GM18498 (cell line): ENCODE measurements around the gene SCGB1D4.
A peak's percentile ranks its signal among the peaks of the same experiment; 100 is the strongest.
"Not testable (repeated sequence)": the region's sequence is repeated elsewhere in the genome, so short reads cannot be mapped to it uniquely, and the experiment has no call there.

Source experiments
- ATAC-seq: cut with Tn5 transposase; IDR thresholded peaks from one replicate; pipeline ENCODE4 v1.9.1; 2021; ENCODE audit warnings: mild to moderate bottlenecking, moderate library complexity; ENCODE audit not compliant: unreplicated experiment

The SCGB1D4 gene, protein sequence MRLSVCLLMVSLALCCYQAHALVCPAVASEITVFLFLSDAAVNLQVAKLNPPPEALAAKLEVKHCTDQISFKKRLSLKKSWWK

DNA sequence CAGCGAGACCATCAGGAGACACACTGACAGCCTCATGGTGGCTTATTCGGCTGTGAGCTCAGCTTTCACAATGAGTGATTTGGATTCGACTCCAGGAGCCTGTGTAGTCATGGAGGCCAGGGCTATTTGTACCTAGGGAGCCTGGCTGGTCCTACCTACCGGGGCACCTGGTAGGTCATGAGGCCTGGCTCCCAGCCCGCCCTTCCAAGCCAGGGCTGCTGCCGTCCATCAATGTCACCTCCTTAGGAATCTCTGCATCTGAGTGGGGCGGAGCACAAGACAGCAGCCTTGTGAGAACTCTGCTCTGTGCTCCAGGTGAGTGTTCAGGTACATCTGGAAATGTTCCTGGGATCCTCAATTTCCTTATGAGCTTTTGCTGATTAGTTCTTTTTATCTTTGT lies at the start of gene SCGB1D4:
Gene SCGB1D4, minus strand, starts transcription at position 101 of the 400 bp plus-strand sequence. Its CDS starts 65 bp downstream, at position 36.
- ATAC-seq = no peak

DNA sequence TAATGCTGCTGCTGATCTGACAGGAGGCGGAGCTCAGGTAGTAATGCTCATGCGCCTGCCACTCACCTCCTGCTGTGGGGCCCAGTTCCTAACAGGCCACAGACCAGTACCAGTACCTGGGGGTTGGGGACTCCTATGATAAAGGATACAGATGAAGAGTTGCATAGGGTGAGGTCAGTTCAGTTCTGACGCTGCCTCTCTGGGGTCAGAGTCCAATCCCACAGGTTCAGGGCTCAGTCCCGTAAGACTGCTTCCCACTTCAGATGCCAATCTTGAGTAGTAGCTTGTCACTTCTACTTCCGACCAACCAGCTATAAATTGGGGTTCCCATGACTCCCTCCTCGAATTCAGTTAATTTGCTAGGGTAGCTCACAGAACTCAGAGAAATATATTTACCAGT lies 47.0 kb upstream of the SCGB1D4 start:
- ATAC-seq = no peak

DNA sequence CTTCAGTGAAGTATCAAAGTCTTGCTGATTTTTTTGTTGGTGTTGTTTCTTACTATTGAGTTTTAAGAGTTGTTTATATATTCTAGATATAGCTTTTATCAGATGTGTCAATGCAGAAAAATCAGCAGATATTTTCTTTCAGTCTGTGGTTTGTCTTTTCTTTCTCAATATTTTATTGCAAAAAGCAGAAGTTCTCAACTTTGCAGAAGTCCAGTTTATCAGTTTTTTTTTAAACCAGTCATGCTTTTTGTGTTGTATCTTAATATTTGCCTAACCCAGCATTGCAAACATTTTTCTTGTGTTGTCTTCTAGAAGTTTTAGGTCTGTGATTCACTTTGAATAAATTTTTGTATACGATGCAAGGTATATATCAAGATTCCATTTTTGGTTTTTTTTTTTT lies 45.3 kb upstream of the SCGB1D4 start:
- no peak for ATAC-seq

DNA sequence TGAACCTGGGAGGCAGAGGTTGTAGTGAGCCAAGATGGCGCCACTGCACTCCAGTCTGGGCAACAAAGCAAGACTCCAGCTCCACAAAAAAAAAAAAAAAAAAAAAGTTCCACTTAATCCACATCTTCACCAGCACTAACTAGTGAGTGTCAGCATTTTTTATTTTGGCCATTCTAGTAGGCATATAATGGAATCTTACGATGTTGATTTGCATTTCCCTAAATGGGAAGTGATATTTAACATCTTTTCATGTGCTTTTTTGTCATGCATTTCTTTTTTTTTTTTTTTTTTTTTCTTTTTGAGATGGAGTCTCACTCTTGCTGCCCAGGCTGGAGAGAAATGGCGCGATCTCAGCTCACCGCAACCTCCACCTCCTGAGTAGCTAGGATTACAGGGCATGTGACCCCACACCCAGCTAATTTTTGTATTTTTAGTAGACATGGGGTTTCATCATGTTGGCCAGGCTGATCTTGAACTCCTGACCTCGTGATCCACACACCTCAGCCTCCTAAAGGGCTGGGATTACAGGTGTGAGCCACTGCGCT lies 44.8 kb upstream of the SCGB1D4 start:
- ATAC-seq = not testable (repeated sequence)

DNA sequence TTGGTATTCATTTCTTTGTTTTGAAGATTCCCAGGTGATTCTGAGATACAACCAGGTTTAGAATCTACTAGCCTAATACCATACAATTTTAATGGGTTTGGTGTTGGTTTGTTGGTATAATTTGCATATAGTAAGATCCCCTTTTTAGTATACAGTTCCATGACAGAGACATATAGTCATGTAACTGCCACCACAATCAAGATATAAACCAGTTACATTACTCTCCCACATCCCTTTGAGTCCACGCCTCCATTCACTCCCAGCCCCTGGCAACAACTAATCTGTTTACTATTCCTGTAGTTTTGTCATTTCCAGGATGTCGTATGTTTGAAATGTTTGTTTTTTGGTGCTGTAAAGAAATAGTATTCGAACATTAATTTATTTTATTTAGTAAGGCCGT lies 42.7 kb upstream of the SCGB1D4 start:
- no peak for ATAC-seq

DNA sequence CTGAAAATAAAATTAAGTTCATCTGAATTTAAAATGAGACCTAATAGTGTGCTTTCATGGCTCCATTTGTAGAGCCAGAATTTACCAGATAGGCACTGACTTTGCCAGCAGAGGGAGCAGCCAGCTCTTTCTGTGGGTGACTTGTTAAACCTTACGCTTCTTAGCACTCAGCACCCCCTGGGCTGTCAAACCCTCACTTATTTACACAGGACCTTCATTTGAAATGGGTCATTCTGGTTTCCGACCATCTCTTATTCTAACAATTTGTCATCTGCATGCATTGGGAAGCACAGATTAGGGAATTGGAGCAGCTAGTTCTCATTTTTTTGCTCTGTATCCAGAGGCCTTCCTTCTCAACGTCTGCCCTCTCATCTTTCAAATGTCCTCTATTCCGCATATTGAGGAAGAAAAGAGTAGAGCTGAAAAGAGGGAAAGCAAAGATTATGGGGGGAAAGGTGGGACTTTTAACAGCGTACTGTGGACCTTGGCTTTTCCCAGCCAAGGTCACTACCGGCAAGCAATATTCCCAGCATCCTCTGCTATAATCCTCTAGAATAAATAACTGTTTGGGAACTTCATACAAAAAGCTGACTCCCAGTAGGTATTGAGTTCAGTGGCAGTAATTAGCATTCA lies 41.5 kb upstream of the SCGB1D4 start:
- ATAC-seq = no peak

DNA sequence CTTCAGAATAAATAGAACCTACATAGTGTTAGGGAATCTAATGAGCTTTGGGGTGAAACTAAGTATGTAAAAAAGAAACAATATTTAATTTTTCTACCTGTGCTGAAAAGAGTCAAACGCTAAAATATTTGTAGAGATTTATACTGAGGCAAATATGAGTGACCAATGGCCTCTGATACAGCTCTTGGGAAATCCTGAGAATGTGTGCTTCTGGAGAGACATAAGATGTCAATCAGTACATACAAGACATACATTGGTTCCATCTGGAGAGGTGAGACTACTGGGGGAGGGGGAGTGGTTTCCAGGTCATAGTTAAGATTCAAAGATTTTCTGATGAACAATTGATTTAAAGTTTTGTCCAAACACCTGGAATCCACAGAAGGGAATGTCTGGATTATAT lies 39.3 kb upstream of the SCGB1D4 start:
- ATAC-seq = no peak

DNA sequence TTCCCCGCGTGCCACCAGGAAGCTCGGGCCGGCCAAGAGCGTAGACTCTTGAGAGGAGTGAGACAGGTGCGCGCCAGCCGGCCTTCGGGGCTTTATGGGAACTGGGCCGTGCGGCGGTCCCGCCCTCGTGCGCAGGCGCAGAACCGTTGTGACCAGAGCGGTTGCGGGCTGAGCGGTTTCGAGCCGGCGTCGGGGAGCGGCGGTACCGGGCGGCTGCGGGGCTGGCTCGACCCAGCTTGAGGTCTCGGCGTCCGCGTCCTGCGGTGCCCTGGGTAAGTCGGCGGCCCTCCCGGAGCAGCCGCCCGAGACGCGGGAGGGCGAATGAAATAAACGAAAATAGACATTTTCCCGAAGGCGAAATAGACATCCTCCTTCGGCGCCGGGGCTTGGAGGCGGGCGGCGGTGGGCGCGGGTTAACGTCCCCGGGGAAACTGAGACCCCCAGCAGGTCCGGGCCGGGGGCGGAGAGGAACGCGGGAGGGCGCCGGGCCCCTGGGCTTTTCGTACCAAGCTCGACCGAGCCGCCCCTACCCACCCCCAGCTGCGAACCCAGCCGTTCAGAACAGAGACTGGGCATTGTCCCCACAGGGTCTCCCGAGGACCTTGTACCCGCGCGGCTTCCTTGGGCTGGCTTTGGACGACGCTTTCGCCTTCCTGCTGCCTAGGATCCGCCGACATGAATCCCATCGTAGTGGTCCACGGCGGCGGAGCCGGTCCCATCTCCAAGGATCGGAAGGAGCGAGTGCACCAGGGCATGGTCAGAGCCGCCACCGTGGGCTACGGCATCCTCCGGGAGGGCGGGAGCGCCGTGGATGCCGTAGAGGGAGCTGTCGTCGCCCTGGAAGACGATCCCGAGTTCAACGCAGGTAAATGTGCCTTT lies 38.7 kb upstream of the SCGB1D4 start, which contains the start of gene ASRGL1:
Gene ASRGL1, plus strand, starts transcription at position 146 of the 879 bp plus-strand sequence. Its CDS starts 530 bp downstream, at position 676.
- peak; percentile 52 for ATAC-seq

DNA sequence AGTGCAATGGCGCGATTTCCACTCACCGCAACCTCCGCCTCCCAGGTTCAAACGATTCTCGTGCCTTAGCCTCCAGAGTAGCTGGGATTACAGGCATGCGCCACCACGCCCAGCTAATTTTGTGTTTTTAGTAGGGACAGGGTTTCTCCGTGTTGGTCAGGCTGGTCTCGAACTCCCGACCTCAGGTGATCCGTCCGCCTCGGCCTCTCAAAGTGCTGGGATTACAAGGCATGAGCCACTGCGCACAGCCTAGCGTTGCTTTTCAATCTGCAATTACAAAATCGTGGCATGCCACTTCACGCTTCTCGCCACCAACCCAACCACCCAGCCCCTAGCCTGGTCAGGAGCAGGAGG lies 38.1 kb upstream of the SCGB1D4 start:
- not testable (repeated sequence) for ATAC-seq

DNA sequence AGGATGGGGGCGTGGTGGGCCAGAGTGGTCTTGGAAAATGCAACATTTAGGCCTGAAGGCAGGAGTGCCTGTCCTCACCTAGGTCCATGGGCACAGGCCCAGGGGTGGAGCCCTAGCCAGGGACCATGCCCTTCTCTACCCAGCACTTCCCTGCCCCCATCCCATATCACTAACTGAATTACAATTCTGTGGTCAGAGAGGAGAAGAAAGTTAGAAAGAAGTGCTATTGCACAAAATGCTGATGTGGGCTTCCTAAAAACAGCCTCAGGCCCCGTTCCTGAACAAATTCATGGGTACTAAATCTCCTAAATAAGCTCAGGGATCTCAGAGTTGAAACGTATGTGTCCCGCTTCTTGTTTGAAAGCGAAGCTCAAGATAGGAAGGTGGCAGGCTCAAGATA lies 34.9 kb upstream of the SCGB1D4 start:
- no peak for ATAC-seq

DNA sequence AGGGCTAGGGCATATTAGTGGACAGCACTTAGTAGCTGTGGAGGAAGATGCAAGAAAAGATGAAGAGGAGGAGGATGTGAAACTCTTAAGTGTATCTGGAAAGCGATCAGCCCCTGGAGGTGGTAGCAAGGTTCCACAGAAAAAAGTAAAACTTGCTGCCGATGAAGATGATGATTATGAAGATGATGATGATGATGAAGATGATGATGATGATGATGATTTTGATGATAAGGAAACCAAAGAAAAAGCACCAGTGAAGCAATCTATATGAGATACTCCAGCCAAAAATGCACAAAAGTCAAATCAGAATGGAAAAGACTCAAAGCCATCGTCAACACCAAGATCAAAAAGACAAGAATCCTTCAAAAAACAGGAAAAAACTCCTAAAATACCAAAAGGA lies 32.4 kb upstream of the SCGB1D4 start:
- ATAC-seq = not testable (repeated sequence)

DNA sequence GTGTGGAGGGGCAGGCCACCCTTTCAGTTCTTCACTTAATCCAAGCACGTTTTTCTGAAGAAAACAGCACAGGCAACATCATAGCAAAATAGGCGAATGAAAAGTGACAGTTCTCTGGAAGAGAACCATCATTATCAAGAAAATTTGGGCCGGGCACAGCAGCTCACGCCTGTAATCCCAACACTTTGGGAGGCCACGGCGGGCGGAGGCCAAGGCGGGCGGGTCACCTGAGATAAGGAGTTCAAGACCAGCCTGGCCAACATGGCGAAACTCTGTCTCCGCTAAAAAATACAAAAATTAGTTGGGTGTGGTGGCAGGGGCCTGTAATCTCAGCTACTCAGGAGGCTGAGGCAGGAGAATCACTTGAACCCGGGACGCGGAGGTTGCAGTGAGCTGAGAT lies 28.7 kb upstream of the SCGB1D4 start:
- not testable (repeated sequence) for ATAC-seq

DNA sequence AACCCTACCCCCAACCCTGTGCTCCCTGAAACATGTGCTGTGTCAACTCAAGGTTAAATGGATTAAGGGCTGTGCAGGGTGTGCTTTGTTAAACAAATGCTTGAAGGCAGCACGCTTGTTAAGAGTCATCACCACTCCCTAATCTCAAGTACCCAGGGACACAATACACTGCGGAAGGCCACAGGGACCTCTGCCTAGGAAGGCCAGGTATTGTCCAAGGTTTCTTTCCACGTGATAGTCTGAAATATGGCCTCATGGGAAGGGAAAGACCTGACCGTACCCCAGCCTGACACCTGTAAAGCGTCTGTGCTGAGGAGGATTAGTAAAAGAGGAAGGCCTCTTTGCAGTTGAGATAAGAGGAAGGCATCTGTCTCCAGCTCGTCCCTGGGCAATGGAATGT lies 27.8 kb upstream of the SCGB1D4 start:
- not testable (repeated sequence) for ATAC-seq

DNA sequence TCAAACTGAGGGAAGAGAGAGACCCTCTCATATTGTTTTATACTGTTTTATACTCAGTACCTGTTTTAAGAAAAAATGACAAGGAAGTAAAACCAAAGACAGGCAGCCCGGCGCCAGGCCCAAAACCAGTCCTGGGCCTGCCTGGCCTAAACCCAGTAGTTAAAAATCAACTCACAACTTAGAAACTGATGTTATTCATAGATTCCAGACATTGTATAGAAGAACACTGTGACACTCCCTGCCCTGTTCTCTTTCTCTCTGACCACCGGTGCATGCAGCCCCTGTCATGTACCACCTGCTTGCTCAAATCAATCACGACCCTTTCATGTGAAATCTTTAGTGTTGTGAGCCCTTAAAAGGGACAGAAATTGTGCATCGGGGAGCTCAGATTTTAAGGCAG lies 26.9 kb upstream of the SCGB1D4 start:
- not testable (repeated sequence) for ATAC-seq

DNA sequence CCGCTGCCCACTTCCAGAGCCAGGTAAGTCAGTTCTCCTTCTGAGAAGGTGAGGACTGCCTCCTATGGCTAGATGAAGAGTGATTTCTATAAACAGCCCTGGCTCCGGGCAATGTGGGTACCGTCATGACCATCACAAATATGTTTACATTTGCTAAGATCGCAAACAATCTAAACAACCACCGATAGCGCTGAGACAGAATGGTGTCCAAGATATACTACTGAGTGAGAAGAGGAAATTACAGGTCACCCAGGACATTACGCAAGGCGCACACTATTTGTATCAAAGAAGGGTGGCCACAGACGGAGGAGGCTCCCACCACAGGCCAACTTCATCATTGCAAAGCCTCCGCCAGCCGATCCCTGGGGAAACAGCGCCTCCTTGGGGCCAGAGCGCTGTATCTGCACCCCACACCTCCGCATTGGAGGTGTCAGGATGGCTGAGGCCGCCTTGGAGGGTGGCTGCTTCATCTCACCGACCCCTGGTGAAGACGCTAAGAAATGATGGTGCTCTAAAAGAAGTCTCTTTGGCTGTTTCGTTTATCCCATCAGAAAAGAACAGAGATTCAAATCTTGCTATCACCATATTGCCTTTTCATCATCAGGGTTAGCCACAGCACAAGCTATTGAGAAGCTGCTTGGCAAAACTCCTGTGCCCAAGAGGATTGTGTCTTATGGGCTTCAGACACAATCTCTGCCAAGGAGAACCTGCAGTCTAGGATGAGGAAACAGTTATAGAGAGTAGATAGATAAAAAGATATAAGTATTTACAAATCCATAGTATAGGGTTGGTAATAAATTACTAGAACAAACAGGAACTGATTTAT lies 26.1 kb upstream of the SCGB1D4 start:
- ATAC-seq = peak; percentile 75

DNA sequence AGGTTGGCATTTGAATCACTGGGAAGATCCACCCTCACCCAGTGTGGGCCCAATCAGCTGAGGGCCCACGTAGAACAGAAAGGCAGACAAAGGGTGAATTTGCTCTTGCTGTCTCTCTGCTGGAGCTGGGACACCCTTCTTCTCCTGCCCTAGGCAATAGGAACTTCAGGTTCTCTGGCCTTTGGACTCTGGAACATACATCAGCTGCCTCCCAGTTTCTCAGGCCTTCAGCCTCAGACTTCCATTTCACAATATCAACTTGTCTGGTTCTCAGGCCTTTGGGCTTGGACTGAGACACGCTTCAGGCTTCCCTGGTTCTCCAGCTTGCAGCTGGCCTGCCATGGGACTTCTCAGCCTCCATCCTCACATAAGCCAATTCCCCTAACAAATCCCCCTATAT lies 23.6 kb upstream of the SCGB1D4 start:
- no peak for ATAC-seq

DNA sequence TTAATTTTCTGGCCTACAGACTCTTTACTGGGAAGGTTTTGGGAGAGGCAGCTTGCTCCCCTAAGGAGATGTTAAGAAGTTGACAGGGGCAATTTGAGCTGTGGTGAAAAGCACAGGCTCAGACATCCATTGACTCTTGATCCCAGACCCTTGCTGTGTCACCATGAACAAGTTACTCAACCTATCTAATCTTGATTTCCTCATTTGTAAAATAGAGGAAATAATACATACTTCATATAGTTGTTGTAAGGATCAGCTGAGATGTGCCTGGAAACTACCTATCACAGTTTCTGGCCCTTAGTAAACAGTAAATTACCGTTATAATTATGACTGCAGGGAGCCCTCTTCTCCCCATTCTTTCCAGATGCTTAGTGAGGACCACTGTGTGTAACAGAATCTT lies 16.6 kb upstream of the SCGB1D4 start:
- ATAC-seq = no peak

DNA sequence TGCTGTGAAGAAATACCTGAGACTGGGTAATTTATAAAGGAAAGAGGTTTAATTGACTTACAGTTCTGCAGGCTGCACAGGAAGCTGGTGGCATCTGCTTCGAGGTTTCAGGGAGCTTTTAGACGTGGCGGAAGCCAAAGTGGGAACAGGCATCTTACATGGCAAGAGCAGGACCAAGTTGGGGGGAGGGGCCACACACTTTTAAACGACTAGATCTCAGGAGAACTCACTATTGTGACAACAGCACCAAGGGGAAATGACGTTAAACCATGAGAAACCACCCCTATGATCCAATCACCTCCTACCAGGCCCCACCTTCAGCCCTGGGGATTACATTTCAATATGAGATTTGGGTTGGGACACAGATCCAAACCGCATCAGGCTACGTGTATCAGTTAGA lies 11.1 kb upstream of the SCGB1D4 start:
- no peak for ATAC-seq

DNA sequence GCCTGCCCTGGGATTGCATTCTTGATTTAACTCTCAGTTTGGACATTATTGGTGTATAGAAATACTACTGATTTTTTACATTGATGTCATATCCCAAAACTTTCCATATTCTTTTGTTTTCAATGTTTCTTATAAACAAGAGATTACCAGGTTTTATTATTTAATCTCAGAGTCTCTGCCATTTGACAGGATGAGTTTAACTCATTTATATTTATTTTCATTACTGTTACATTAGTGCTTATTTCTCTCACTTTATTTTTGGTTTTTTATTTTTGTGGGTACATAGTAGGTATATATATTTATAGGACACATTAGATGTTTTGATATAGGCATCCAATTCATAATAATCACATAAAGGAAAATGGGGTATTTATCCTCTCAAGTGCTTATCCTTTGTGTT lies 9.1 kb upstream of the SCGB1D4 start:
- ATAC-seq = no peak

DNA sequence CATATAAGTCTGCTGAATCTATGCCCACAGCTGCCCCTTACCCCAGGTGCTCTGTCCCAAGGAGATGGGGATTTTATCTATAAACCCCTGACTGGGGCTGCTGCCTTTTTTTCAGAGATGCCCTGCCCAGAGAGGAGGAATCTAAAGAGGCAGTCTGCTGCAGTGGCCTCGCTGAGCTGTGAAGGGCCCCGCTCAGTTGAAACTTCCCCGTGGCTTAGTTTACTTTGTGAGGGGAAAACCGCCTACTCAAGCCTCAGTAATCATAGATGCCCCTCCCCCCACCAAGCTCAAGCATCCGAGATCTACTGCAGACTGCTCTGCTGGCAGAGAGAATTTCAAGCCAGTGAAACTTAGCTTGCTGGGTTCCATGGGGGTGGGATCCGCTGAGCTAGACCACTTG lies 7.4 kb upstream of the SCGB1D4 start:
- ATAC-seq = no peak

DNA sequence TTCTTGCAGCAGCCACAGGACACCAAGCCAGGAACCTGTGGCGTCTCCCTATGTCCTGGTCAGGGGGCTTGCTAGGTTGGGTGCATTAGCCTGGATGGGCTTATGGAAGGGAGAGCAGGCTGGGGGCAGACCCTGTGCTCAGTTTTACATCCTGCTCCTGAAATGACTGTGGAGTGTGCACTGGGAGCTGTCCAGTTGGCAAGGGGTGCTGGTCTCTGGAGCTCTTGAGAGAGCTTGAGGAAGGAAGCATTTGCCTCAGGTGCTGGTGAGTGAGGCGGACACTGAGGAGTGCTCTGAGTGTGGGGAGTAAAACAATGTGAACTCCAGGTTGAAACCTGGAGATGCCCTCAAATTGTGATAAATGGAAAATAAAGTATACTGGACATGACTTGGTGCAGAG lies 3.4 kb downstream of the SCGB1D4 start:
- no peak for ATAC-seq
